Keratinocyte (primary cell): Measurements from ENCODE around the gene SLC6A7. TPM values are rescaled to one million over a fixed set of nuclear protein-coding genes. Genes with fewer than 3 reads are reported as not detected.

Experiments used
- DNase-seq: peaks from one replicate; pipeline ENCODE4 v3.0.0-alpha.2; 2011; ENCODE audit warnings: low read depth, missing footprints, low spot score
- FAIRE-seq: peaks from 2 replicates; lab custom pipeline; 2011; peaks lifted over from hg19 to GRCh38; lab: Jason Lieb, UNC
- H2AFZ ChIP-seq: 2 replicates; pipeline ENCODE4 v1.6.0; 2012; ENCODE audit warnings: low read length, control low read depth, inconsistent platforms; ENCODE audit not compliant: control insufficient read depth
- H3K27ac ChIP-seq: 2 replicates; pipeline ENCODE4 v1.5.1; 2011; ENCODE audit warnings: low read length; ENCODE audit not compliant: control insufficient read depth, insufficient read depth
- H3K27me3 ChIP-seq: 3 replicates; pipeline ENCODE4 v1.6.0; 2011; ENCODE audit warnings: low read length; ENCODE audit not compliant: control insufficient read depth, insufficient read depth; ENCODE audit errors: extremely low read depth
- H3K36me3 ChIP-seq, 2 experiments: 2 replicates in 1 of 2; 3 replicates in 1 of 2; pipeline ENCODE4 v1.5.1; 2011; ENCODE audit warnings: low read length in 2 of 2, mild to moderate bottlenecking in 1 of 2; ENCODE audit not compliant: control insufficient read depth in 2 of 2, insufficient read depth in 2 of 2; ENCODE audit errors: extremely low read depth in 1 of 2
- H3K4me1 ChIP-seq: 3 replicates; pipeline ENCODE4 v1.5.1; 2011; ENCODE audit warnings: low read length; ENCODE audit not compliant: control insufficient read depth, insufficient read depth; ENCODE audit errors: extremely low read depth
- H3K4me2 ChIP-seq: 3 replicates; pipeline ENCODE4 v1.6.0; 2011; ENCODE audit warnings: low read depth, low read length; ENCODE audit not compliant: control insufficient read depth, insufficient read depth; ENCODE audit errors: extremely low read depth
- H3K4me3 ChIP-seq, 3 experiments: fragments of 200-600 bp in 1 of 3; sonication (generic) in 1 of 3; 2 replicates in 2 of 3; 3 replicates in 1 of 3; pipeline ENCODE4 v1.5.1; 2011 to 2016; ENCODE audit warnings: low read length in 3 of 3, mild to moderate bottlenecking in 3 of 3, control low read depth in 2 of 3, inconsistent platforms in 1 of 3, low read depth in 1 of 3, mixed read lengths in 1 of 3, mixed run types in 1 of 3, moderate library complexity in 1 of 3; ENCODE audit not compliant: control insufficient read depth in 2 of 3, insufficient read depth in 2 of 3; ENCODE audit errors: extremely low read depth in 1 of 3
- H3K79me2 ChIP-seq: 2 replicates; pipeline ENCODE4 v1.6.0; 2012; ENCODE audit warnings: low read length; ENCODE audit not compliant: control insufficient read depth, insufficient read depth
- H3K9ac ChIP-seq: 3 replicates; pipeline ENCODE4 v1.6.0; 2011; ENCODE audit warnings: low read length; ENCODE audit not compliant: control insufficient read depth, insufficient read depth; ENCODE audit errors: extremely low read depth
- H3K9me1 ChIP-seq: 3 replicates; pipeline ENCODE4 v1.6.0; 2011; ENCODE audit warnings: low read length; ENCODE audit not compliant: control insufficient read depth, insufficient read depth; ENCODE audit errors: extremely low read depth
- H3K9me3 ChIP-seq: 2 replicates; pipeline ENCODE4 v1.5.1; 2012; ENCODE audit warnings: low read depth, low read length; ENCODE audit not compliant: control insufficient read depth
- H4K20me1 ChIP-seq: 3 replicates; pipeline ENCODE4 v1.6.0; 2011; ENCODE audit warnings: low read length; ENCODE audit not compliant: control insufficient read depth, insufficient read depth; ENCODE audit errors: extremely low read depth
- CTCF ChIP-seq, 3 experiments: IDR thresholded peaks in 1 of 3; conservative IDR thresholded peaks in 1 of 3; optimal IDR thresholded peaks in 1 of 3; 2 replicates in 2 of 3; 3 replicates in 1 of 3; pipeline versions ENCODE3 to v1.5.1; 2011; ENCODE audit warnings: low read length in 3 of 3, mild to moderate bottlenecking in 3 of 3, moderate library complexity in 2 of 3, control low read depth in 1 of 3, inconsistent platforms in 1 of 3; ENCODE audit not compliant: insufficient read depth in 2 of 3; ENCODE audit errors: extremely low read depth in 1 of 3
- EZH2 ChIP-seq: IDR thresholded peaks from one replicate; pipeline ENCODE4 v1.6.1; 2012; ENCODE audit warnings: inconsistent platforms, mild to moderate bottlenecking, low read length, moderate library complexity
- dilution Hi-C: fragments of 300-500 bp; cut with MboI; formaldehyde crosslinking; loops from one replicate; pipeline ENCODE4 v1.7.0; 2020; ENCODE audit warnings: low sequenced_read_pairs; ENCODE audit not compliant: extremely low pct_ligation_motif_present
- polyA plus RNA-seq, 5 experiments: library from polyadenylated mRNA; depleted of rRNA in 3 of 5; stranded (reverse) in 3 of 5; stranded (forward) in 1 of 5; unstranded in 1 of 5; fragments of >200 nt; gene quantifications; 1 replicate in 1 of 5; 2 replicates in 3 of 5; 3 replicates in 1 of 5; pipeline versions ENCODE4 v1.2.1 to v1.2.3, GENCODE V29; 2011 to 2012; ENCODE audit warnings: missing spikeins in 2 of 5, low read depth in 1 of 5, low replicate concordance in 1 of 5

Gene SLC6A7
- polyA plus RNA-seq, 1 donor (not counting 4 experiments of a cell fraction or from before 2014, with no cell fraction given): not detected

GRCh38 chr5:150174285-150174684 lies 15.6 kb upstream of the SLC6A7 start:
- Histone ChIP-seq H3K9me3 (no peaks in the 10 kb centered on the region), H3K4me2 (no peak overlapping the region), H3K4me1 (no peaks in the 10 kb centered on the region), H3K9me1 (peaks cover 2% of the 10 kb centered on the region), H3K79me2 (no peaks in the 10 kb centered on the region), H3K4me3 (no peak overlapping the region), H3K27me3 (peaks cover 24% of the 10 kb centered on the region), H3K36me3 (no peaks in the 10 kb centered on the region), H4K20me1 (no peaks in the 10 kb centered on the region), H3K27ac (no peak overlapping the region), H3K9ac (no peak overlapping the region), H2AFZ (no peak overlapping the region)
- dilution Hi-C loops: no loop called here
- FAIRE-seq: no peak
- DNase-seq: no peak
- TF ChIP-seq CTCF (optimal IDR thresholded peaks at IDR 0.05 in 1 of 3, IDR thresholded peaks at IDR 0.05 in 1 of 3, conservative IDR thresholded peaks at IDR 0.05 in 1 of 3; ENCODE audit: extremely low read depth in 1 of 3, insufficient read depth in 2 of 3, low read length in 3 of 3) (no peak), EZH2 (no peak)

- FAIRE-seq (no peak), DNase-seq (no peak)
- Histone ChIP-seq H3K27ac (no peak overlapping the region), H3K79me2 (no peaks in the 10 kb centered on the region), H3K27me3 (peaks cover 16% of the 10 kb centered on the region), H3K36me3 (no peaks in the 10 kb centered on the region), H3K4me2 (no peak overlapping the region), H3K4me3 (no peak overlapping the region), H3K4me1 (no peaks in the 10 kb centered on the region), H3K9ac (no peak overlapping the region), H4K20me1 (no peaks in the 10 kb centered on the region), H2AFZ (no peak overlapping the region), H3K9me3 (no peaks in the 10 kb centered on the region), H3K9me1 (peaks cover 2% of the 10 kb centered on the region)
- dilution Hi-C loops: no loop called here
- TF ChIP-seq CTCF (optimal IDR thresholded peaks at IDR 0.05 in 1 of 3, IDR thresholded peaks at IDR 0.05 in 1 of 3, conservative IDR thresholded peaks at IDR 0.05 in 1 of 3; ENCODE audit: extremely low read depth in 1 of 3, insufficient read depth in 2 of 3, low read length in 3 of 3) (no peak), EZH2 (no peak)
These were observed 14.8 kb upstream of the SLC6A7 start for GRCh38 chr5:150175076-150175475.
